ENCODE results near the gene CAMTA1. TPM values are rescaled to one million over a fixed set of nuclear protein-coding genes. Genes with fewer than 3 reads are reported as not detected.

CAMTA1 gene
- total RNA-seq, 1 donor = 56.1 TPM

DNA sequence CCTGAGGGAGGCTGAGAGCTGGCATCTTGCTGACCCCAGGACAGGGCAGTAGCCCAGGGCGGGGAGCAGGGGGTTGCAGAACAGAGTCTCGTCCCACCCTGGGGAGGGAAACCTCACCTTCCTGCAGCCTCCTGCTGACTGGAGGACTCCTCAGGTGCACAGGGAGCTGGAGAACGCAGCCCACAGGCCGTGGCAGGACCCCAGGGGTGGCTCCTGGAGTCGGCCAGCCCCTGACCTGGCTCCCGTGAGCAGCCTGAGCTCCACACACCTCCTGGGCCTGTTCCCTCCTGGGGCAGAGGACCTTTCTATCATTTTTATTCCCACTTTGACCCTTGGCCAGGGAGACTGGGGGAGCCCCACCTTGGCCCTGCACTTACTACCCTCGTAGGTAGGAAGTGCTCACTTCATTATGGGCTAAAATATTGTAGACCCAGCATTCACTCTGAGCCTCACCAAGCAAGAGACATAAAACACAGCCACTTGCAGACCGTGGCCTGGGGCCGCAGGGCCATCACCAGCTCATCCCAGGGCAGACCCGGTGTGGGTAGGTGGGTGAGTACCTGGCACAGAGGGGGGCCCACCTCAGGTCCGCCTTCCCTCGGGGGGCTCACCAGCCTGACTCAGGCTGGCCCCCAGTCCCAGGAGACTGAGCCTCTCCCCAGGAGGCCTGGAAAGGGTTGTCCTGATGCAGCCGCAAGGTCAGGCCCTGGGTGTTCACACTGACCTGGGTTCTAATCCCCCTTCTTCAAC is 698.6 kb downstream of the CAMTA1 start:
- DNase-seq (ENCODE audit: low read depth) = no peak
- TF ChIP-seq, protein P1, sequence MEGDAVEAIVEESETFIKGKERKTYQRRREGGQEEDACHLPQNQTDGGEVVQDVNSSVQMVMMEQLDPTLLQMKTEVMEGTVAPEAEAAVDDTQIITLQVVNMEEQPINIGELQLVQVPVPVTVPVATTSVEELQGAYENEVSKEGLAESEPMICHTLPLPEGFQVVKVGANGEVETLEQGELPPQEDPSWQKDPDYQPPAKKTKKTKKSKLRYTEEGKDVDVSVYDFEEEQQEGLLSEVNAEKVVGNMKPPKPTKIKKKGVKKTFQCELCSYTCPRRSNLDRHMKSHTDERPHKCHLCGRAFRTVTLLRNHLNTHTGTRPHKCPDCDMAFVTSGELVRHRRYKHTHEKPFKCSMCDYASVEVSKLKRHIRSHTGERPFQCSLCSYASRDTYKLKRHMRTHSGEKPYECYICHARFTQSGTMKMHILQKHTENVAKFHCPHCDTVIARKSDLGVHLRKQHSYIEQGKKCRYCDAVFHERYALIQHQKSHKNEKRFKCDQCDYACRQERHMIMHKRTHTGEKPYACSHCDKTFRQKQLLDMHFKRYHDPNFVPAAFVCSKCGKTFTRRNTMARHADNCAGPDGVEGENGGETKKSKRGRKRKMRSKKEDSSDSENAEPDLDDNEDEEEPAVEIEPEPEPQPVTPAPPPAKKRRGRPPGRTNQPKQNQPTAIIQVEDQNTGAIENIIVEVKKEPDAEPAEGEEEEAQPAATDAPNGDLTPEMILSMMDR (IDR thresholded peaks at IDR 0.05; ENCODE audit: insufficient read depth, low read depth, low read length) = no peak
- H3K4me3 ChIP-seq (ENCODE audit: low read depth, low read length) = no peak overlapping the region

DNA sequence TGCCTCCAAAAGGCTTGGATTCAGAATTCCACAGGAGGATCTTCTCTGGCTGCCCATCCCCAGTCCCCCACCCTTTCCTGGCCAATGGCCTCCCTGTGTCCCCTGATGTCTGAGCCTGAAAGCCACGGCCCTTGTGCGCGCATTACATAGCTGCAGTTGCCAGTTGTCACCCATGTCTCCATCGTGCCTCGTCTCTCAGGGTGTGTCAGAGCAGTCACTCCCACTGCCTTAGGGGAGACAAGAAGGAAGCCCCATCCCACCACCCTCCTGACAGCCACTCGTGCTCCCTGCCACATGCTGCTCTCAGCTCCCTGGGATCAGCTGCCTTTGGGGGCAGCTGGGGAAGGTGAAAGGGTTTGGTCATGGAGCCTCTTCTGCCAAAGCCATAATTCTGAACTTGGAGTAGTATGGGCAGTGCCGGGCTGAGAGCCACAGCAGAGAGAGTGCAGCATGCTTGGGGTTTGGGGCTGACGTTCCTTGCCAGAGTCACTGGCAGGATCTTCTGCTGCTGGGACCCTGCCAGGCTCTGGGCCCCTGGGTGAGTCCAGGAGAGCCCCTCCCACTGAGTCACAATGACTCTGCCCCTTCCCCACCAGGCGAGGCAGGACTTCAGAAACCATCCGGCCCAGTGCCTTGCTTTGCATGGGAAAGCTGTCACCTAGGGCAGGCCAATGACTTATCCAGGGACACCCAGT is 700.0 kb downstream of the CAMTA1 start:
- DNase-seq (ENCODE audit: low read depth) = no peak
- TF ChIP-seq, protein P1 (IDR thresholded peaks at IDR 0.05; ENCODE audit: insufficient read depth, low read depth, low read length) = no peak

DNA sequence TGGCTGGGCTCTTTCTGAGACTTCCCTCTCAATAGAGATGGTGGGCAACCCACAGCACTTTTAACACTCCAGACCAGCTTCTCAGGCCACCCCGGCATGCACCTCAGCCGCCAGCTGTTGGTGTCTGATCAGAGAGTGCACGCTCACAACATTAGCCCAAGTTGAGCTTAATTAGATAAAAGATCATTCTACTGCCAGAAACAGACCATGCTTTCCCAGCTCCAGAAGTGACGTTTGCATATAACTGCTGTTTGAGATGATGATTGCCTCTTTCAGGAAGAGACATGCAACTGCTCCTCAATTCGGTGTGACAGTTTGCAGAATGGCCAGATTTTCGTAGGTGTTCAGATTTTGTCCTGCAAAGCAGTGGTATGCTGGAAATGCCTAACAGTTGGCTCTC is 700.6 kb downstream of the CAMTA1 start:
- TF ChIP-seq, protein P1 (IDR thresholded peaks at IDR 0.05; ENCODE audit: insufficient read depth, low read depth, low read length) = no peak
- no peak overlapping the region for H3K4me3 ChIP-seq (ENCODE audit: low read depth, low read length)
- DNase-seq (ENCODE audit: low read depth) = no peak

More for the DNA sequence above, 700.0 kb downstream of the CAMTA1 start:
- H3K4me3 ChIP-seq (ENCODE audit: low read depth, low read length) = no peak overlapping the region

DNA sequence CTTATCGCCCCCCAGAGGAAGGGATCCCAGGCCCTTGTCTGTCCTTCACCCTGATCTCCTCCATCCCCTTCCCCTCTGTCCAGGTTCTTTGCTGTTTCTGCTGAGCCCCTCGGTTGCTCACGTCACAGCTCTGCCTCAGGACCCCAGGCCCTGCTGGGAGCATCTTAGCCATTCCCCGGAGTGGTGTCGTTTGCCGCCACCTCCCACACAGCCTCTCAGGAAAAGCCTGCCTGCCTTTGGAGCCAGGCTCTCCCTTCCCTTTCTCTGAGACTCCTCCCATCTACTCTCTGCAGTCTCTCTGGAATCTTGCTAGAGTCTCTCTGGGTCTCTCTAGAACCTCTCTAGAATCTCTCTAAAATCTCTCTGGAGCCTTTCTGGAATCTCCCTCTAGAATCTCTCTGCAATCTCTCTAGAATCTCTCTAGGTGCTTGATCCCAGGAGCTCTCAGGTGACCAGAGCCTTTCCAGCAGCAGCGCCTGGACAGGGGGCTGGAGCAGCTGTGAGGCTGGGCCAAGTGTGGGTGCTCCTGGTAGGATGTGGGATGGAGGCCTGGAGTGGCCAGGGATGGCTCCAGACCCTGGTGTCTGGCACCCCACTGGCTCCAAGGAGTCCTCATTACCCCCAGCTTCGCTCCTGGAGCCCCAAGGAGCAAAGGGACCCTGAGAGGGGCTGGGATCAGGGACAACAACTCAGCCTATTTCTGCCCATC is 702.7 kb downstream of the CAMTA1 start:
- TF ChIP-seq, protein P1 (IDR thresholded peaks at IDR 0.05; ENCODE audit: insufficient read depth, low read depth, low read length) = no peak
- no peak overlapping the region for H3K4me3 ChIP-seq (ENCODE audit: low read depth, low read length)
- no peak for DNase-seq (ENCODE audit: low read depth)

DNA sequence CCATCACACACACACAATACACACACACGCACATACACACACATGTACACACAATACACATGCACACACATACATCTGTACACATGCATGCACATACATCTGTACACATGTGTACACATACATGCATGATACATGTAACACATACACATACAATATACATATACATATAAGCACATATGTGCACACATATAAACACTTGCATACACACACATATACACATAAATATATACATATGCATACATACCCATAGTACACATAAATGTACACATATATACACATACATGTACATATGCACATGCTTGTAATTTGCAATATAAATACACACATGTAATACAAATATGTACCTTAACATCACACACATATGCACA is 703.2 kb downstream of the CAMTA1 start:
- H3K4me3 ChIP-seq (ENCODE audit: low read depth, low read length) = no peak overlapping the region
- TF ChIP-seq, protein P1 (IDR thresholded peaks at IDR 0.05; ENCODE audit: insufficient read depth, low read depth, low read length) = no peak
- no peak for DNase-seq (ENCODE audit: low read depth)

DNA sequence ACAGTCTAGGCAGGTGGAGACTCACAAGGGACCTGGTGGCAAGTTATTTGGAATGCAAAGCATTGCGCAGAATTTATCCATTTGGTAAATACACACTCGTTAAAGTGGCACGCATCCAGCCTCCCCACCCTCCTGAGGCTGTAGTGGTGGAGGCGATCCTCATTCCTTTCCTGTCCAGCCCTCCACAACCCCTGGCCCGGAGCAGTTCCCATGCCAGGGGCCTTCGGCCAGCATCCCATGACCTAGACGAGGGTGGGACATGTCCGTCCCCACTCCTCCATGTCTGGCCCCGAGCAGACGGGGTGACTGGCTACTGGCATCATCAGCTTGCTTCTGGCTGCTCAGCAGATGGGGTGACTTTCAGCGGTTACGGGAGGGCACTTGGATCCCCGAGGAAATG is 704.3 kb downstream of the CAMTA1 start:
- no peak for DNase-seq (ENCODE audit: low read depth)
- no peak overlapping the region for H3K4me3 ChIP-seq (ENCODE audit: low read depth, low read length)
- TF ChIP-seq, protein P1 (IDR thresholded peaks at IDR 0.05; ENCODE audit: insufficient read depth, low read depth, low read length) = no peak

Measured in fibroblast of villous mesenchyme (primary cell).